Peyer's patch (tissue), 4 donors: ENCODE results near the gene MIPOL1.

Experiments used
- CTCF ChIP-seq, 6 experiments: fragments of 450-650 bp in 4 of 6; fragments of 200-600 bp in 2 of 6; sonication (generic) in 1 of 6; IDR thresholded peaks; one replicate each; pipeline ENCODE4 v1.5.1; 2017 to 2019; ENCODE audit warnings: antibody characterized with exemption in 6 of 6, mild to moderate bottlenecking in 3 of 6, moderate library complexity in 1 of 6
- POLR2A ChIP-seq, 2 donors: fragments of 450-650 bp; IDR thresholded peaks; one replicate each; pipeline ENCODE4 v1.5.1; 2017; ENCODE audit warnings: antibody characterized with exemption in 2 of 2, mild to moderate bottlenecking in 2 of 2, moderate library complexity in 2 of 2

- TF ChIP-seq CTCF (IDR thresholded peaks at IDR 0.05): no peak
- no peak for TF ChIP-seq POLR2A (IDR thresholded peaks at IDR 0.05)
Observed at GRCh38 chr14:37416264-37416663, 218.5 kb downstream of the MIPOL1 start.
